Fibroblast of villous mesenchyme (primary cell): ENCODE results near the gene GNA12. TPM values are rescaled to one million over a fixed set of nuclear protein-coding genes. Genes with fewer than 3 reads are reported as not detected.

ENCODE experiments used
- DNase-seq: peaks from one replicate; pipeline ENCODE4 v3.0.0-alpha.2; 2010; ENCODE audit warnings: low read depth
- H3K4me3 ChIP-seq: 2 replicates; pipeline ENCODE4 v1.5.1; 2011; ENCODE audit warnings: low read depth, mild to moderate bottlenecking, low read length
- CTCF ChIP-seq: IDR thresholded peaks from 2 replicates; pipeline ENCODE4 v1.5.1; 2012; ENCODE audit warnings: low read depth, mild to moderate bottlenecking, low read length; ENCODE audit not compliant: insufficient read depth
- total RNA-seq: library from RNA; depleted of rRNA; stranded (reverse); fragments of >200 nt; gene quantifications from 2 replicates; pipeline ENCODE4 v1.2.3, GENCODE V29; 2012

Gene GNA12
- total RNA-seq, 1 donor, result 46.2 TPM

DNA sequence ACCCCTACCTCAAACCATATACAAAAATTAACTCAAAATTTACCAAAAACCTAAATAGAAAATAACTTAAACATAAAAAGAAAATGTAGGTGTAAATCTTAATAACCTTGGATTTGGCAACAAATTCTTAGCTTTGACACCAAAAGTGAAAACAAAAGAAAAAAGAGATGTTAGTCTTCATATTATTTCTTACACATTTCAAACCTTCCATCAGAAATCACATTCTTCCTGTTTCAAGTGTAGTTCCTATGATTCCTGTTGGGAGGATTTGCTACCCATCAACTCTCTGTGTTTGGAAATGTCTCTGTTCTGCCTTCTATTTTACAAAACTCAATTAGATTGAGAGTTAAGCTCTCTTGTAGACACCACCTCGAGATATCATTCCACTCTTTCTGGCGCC lies 62.0 kb downstream of the GNA12 start:
- H3K4me3 ChIP-seq, result no peak overlapping the region
- TF ChIP-seq CTCF, result no peak
- no peak for DNase-seq

DNA sequence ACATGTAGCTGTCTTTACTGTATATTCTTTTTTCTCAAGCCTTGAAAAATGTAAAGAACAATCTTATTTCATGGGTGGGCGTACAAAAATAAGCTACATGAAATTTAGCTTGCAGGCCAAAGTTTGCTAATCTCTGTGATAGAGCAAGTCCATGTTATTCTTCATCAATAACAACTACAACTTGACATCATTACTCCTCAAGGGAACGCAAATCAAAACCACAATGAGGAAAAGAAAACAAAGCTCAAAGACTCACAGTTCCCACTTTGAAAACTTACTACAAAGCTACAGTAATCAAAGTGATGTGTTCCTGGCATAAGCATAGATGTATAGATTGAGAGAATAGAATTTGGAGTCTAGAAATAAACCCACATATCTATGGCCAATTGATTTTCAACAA lies 62.5 kb downstream of the GNA12 start:
- DNase-seq, result no peak
- no peak for TF ChIP-seq CTCF
- H3K4me3 ChIP-seq, result no peak overlapping the region

DNA sequence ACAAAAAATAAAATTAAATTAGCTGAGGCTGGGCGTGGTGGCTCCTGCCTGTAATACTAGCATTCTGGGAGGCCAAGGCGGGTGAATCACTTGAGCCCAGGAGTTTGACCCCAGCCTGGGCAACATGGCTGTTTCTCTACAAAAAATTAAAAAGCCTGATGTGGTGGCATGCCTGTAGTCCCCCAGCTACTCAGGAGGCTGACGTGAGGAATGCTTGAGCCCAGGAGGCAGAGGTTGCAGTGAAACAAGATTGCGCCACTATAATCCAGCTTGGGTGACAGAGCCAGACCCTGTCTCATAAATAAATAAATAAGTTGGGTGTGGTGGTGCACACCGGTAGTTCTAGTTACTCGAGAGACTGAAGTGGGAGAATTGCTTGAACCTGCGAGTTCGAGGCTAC lies 65.1 kb downstream of the GNA12 start:
- DNase-seq, result peak; percentile 54
- TF ChIP-seq CTCF, result no peak

DNA sequence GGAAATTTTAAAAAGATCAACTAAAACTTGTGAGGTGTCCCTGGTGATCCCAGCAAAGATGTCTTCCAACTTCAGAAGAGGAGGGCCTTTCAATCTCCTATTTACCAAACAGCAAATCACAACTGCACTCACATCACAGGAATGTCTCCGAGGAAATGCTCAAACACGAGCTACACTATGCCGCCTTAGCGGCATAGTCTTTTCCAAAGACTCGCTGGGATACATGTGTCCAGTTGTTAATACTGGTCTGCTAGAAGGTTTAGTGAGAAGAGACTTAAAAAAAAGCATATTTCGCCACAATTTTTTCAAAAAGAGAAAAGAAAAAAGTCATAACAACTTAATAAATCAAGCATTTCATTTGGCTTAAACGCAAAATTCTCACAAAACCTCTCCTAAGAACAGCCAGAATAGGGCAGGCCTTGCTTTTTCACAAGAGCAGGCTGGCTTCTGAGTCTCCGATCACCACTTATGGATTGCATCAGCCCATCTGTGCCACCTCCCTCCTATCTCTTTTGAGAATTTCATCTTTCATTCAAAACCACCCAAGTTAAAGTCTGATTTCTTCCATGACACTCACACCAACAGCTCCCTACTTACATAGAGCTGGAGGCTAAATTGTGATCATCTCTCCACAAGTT lies 66.1 kb downstream of the GNA12 start:
- H3K4me3 ChIP-seq, result no peak overlapping the region
- no peak for TF ChIP-seq CTCF
- DNase-seq, result peak; percentile 66

More for the DNA sequence above, 65.1 kb downstream of the GNA12 start:
- no peak overlapping the region for H3K4me3 ChIP-seq

DNA sequence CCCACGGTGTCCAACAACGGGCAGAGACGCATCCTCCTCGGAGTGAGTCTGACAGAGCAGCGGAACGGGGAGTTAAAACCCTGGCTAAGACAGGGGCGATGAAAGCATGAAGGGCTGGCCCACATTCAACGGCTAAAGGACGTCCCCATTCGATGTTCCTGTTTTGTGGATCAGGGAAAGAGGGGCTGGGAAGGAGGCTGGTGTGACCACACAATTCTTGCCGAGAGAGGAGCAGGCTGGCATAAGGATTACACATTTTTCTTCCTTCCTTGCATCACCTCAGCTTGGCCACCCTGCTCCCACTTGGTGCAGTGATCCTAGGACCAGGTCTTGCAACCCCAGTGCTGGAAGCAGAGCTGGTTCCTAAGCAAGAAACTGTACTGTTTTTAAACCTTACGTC lies 67.7 kb downstream of the GNA12 start:
- no peak overlapping the region for H3K4me3 ChIP-seq
- DNase-seq, result no peak
- no peak for TF ChIP-seq CTCF

DNA sequence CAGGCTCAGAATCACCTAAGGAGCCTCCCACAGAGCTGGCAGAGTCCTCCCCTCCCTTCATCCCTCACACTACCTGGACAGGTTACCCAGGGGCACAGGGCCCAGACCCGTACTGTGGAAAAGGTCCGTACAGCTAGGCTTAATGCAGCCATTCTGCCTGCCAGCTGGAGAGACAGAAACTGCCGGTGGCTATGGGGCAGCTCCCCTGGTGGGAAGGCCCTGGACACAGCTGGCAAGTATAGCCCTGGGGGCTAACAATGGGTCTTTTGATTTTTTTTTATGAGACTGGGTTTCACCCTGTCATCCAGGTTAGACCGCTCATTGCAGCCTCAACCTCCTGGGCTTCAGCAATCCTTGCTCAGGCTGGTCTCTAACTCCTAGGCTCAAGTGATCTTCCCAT lies 68.3 kb downstream of the GNA12 start:
- DNase-seq, result no peak
- no peak for TF ChIP-seq CTCF
- no peak overlapping the region for H3K4me3 ChIP-seq

- no peak overlapping the region for H3K4me3 ChIP-seq
- no peak for DNase-seq
- no peak for TF ChIP-seq CTCF
Measured at GRCh38 chr7:2775376-2775775, 68.7 kb downstream of the GNA12 start.
